HG02571 (cell line): ENCODE data around the gene NIPAL1.

Source experiments
- ATAC-seq: cut with Tn5 transposase; IDR thresholded peaks from one replicate; pipeline ENCODE4 v1.9.1; 2021; ENCODE audit warnings: mild to moderate bottlenecking, moderate library complexity; ENCODE audit not compliant: unreplicated experiment

The NIPAL1 gene

GRCh38 chr4:48058617-48059530 lies 42.3 kb downstream of the NIPAL1 start:
- ATAC-seq: no peak

- ATAC-seq: peak; percentile 50
These were observed 47.8 kb downstream of the NIPAL1 start for GRCh38 chr4:48064349-48064748.

- peak; percentile 64 for ATAC-seq
These were observed 49.0 kb downstream of the NIPAL1 start for GRCh38 chr4:48065587-48066052.

- ATAC-seq: no peak
These were observed 51.0 kb downstream of the NIPAL1 start for GRCh38 chr4:48067536-48067935.

GRCh38 chr4:48068182-48068581 lies 51.6 kb downstream of the NIPAL1 start:
- ATAC-seq: no peak

- no peak for ATAC-seq
These were observed 52.5 kb downstream of the NIPAL1 start for GRCh38 chr4:48069026-48069425.

- no peak for ATAC-seq
These were observed 54.6 kb downstream of the NIPAL1 start for GRCh38 chr4:48071191-48071590.

GRCh38 chr4:48073567-48074103 lies 57.1 kb downstream of the NIPAL1 start:
- no peak for ATAC-seq

- no peak for ATAC-seq
These were observed 58.1 kb downstream of the NIPAL1 start for GRCh38 chr4:48074657-48075056.

- ATAC-seq: no peak
These were observed 61.9 kb downstream of the NIPAL1 start for GRCh38 chr4:48078425-48078824.

- no peak for ATAC-seq
These were observed 62.5 kb downstream of the NIPAL1 start for GRCh38 chr4:48078862-48079655.

- no peak for ATAC-seq
These were observed 63.4 kb downstream of the NIPAL1 start for GRCh38 chr4:48079972-48080391.

- no peak for ATAC-seq
These were observed 64.6 kb downstream of the NIPAL1 start for GRCh38 chr4:48081196-48081595.

GRCh38 chr4:48082956-48083355 lies 66.4 kb downstream of the NIPAL1 start:
- ATAC-seq: no peak

- no peak for ATAC-seq
These were observed 69.4 kb downstream of the NIPAL1 start for GRCh38 chr4:48085821-48086589.
